ENCODE results near the gene TTC21A. TPM values are rescaled to one million over a fixed set of nuclear protein-coding genes. Genes with fewer than 3 reads are reported as not detected.

The TTC21A gene
- total and polyA plus RNA-seq, 2 donors (not counting 1 experiment from before 2014, with no cell fraction given) = 1.6 to 2.1 TPM

DNA sequence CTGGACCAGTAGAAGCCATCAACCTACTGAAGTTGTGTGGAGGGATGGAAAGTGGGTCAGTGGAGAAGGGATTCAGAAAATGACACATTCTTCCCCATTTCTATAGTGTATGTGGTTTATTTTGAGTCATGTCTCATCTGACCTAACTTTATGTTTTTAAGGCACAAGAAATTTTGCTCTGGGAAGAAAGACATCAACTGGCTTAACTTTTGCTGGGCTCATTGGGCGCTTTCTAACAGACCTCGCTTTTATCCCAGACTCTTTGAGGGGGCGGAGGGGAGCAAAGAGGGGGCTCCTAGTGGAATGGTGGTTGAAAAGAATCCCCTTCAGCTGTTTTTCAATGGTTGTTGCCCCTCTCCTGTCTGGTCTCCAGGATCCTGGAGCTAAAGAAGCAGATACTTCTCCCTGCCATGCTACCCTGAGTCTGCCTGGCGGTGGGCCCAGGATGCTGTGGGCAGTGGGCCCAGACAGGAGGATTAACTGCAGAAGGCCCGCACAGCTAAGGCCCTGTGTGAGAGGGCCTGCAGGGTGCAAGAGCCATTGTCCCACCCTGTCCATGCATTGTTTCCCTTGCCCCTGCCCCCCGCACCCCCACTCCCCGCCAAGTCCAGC, 31.4 kb downstream of the TTC21A start:
- DNase-seq (ENCODE audit: low read depth in 2 of 2) = peak in 1 of 2 donors; percentile 51
- H2AFZ ChIP-seq (ENCODE audit: low read length) = no peak overlapping the region
- H3K4me3 ChIP-seq (replicated peaks in 1 of 4; ENCODE audit: control extremely low read depth in 1 of 4, insufficient read depth in 1 of 4, low read depth in 3 of 4, low read length in 4 of 4) = no peak overlapping the region
- H3K9me3 ChIP-seq (ENCODE audit: control insufficient read depth, insufficient read depth, low read depth, low read length) = no peaks in the 10 kb centered on the region
- H3K4me1 ChIP-seq (ENCODE audit: control insufficient read depth, extremely low read depth, insufficient read depth, low read length) = no peaks in the 10 kb centered on the region
- no peak overlapping the region for H3K27ac ChIP-seq (ENCODE audit: insufficient read depth, low read length)
- no peaks in the 10 kb centered on the region for H4K20me1 ChIP-seq (ENCODE audit: control insufficient read depth, extremely low read depth, insufficient read depth, low read length)
- peaks cover 7% of the 10 kb centered on the region for H3K79me2 ChIP-seq (ENCODE audit: control insufficient read depth, insufficient read depth, low read length)
- no peak for TF ChIP-seq CTCF (conservative IDR thresholded peaks at IDR 0.05 in 1 of 2, IDR thresholded peaks at IDR 0.05 in 1 of 2; ENCODE audit: low read depth in 1 of 2, low read length in 2 of 2)
- no peak for TF ChIP-seq EZH2 (IDR thresholded peaks at IDR 0.05; ENCODE audit: low read length, missing control alignments)
- no peak overlapping the region for H3K9ac ChIP-seq (ENCODE audit: insufficient read depth, low read length)
- H3K36me3 ChIP-seq (ENCODE audit: control insufficient read depth, insufficient read depth, low read length) = peaks cover 14% of the 10 kb centered on the region
- no peaks in the 10 kb centered on the region for H3K27me3 ChIP-seq (ENCODE audit: control insufficient read depth, insufficient read depth, low read length)
- no peak overlapping the region for H3K4me2 ChIP-seq (ENCODE audit: extremely low read depth, insufficient read depth, low read length)

DNA sequence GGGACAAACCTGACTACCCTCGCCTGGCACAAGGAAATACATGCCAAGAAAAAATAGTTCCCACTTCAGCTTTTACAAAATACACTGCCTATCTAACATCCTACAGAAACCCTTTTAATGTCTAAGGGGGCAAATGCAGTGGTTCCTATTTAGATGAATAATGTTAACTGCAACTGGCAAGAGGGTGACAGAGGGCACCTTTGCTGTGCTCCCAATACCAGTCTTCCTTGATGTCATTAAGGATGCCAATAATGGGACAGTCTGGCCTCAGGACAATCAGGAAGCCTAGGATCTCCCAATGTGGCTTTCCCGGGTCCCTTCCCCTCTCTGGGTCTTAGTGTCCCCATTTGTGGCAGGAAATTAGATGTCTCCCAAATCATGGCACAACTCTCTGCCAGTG, 32.0 kb downstream of the TTC21A start:
- no peak overlapping the region for H3K4me3 ChIP-seq (replicated peaks in 1 of 4; ENCODE audit: control extremely low read depth in 1 of 4, insufficient read depth in 1 of 4, low read depth in 3 of 4, low read length in 4 of 4)
- H3K27ac ChIP-seq (ENCODE audit: insufficient read depth, low read length) = no peak overlapping the region
- no peak for DNase-seq (ENCODE audit: low read depth in 2 of 2)
- TF ChIP-seq CTCF (conservative IDR thresholded peaks at IDR 0.05 in 1 of 2, IDR thresholded peaks at IDR 0.05 in 1 of 2; ENCODE audit: low read depth in 1 of 2, low read length in 2 of 2) (no peak), EZH2 (IDR thresholded peaks at IDR 0.05; ENCODE audit: low read length, missing control alignments) (no peak)
- no peaks in the 10 kb centered on the region for H3K4me1 ChIP-seq (ENCODE audit: control insufficient read depth, extremely low read depth, insufficient read depth, low read length)
- H3K4me2 ChIP-seq (ENCODE audit: extremely low read depth, insufficient read depth, low read length) = no peak overlapping the region
- no peaks in the 10 kb centered on the region for H4K20me1 ChIP-seq (ENCODE audit: control insufficient read depth, extremely low read depth, insufficient read depth, low read length)
- no peaks in the 10 kb centered on the region for H3K9me3 ChIP-seq (ENCODE audit: control insufficient read depth, insufficient read depth, low read depth, low read length)
- no peak overlapping the region for H2AFZ ChIP-seq (ENCODE audit: low read length)
- H3K79me2 ChIP-seq (ENCODE audit: control insufficient read depth, insufficient read depth, low read length) = peaks cover 7% of the 10 kb centered on the region
- H3K9ac ChIP-seq (ENCODE audit: insufficient read depth, low read length) = no peak overlapping the region
- H3K36me3 ChIP-seq (ENCODE audit: control insufficient read depth, insufficient read depth, low read length) = peaks cover 17% of the 10 kb centered on the region
- H3K27me3 ChIP-seq (ENCODE audit: control insufficient read depth, insufficient read depth, low read length) = no peaks in the 10 kb centered on the region

GRCh38 chr3:39140341-39140971, 33.0 kb downstream of the TTC21A start:
- no peak for DNase-seq (ENCODE audit: low read depth in 2 of 2)
- Histone ChIP-seq H3K4me2 (ENCODE audit: extremely low read depth, insufficient read depth, low read length) (no peak overlapping the region), H3K27ac (ENCODE audit: insufficient read depth, low read length) (no peak overlapping the region), H3K9me3 (ENCODE audit: control insufficient read depth, insufficient read depth, low read depth, low read length) (no peaks in the 10 kb centered on the region), H3K79me2 (ENCODE audit: control insufficient read depth, insufficient read depth, low read length) (peaks cover 7% of the 10 kb centered on the region), H3K4me1 (ENCODE audit: control insufficient read depth, extremely low read depth, insufficient read depth, low read length) (no peaks in the 10 kb centered on the region), H4K20me1 (ENCODE audit: control insufficient read depth, extremely low read depth, insufficient read depth, low read length) (no peaks in the 10 kb centered on the region), H3K27me3 (ENCODE audit: control insufficient read depth, insufficient read depth, low read length) (no peaks in the 10 kb centered on the region), H3K36me3 (ENCODE audit: control insufficient read depth, insufficient read depth, low read length) (peaks cover 22% of the 10 kb centered on the region), H3K4me3 (replicated peaks in 1 of 4; ENCODE audit: control extremely low read depth in 1 of 4, insufficient read depth in 1 of 4, low read depth in 3 of 4, low read length in 4 of 4) (no peak overlapping the region), H3K9ac (ENCODE audit: insufficient read depth, low read length) (no peak overlapping the region), H2AFZ (ENCODE audit: low read length) (no peak overlapping the region)
- TF ChIP-seq EZH2 (IDR thresholded peaks at IDR 0.05; ENCODE audit: low read length, missing control alignments) = no peak
- TF ChIP-seq CTCF (conservative IDR thresholded peaks at IDR 0.05 in 1 of 2, IDR thresholded peaks at IDR 0.05 in 1 of 2; ENCODE audit: low read depth in 1 of 2, low read length in 2 of 2) = no peak

Measured in fibroblast of lung (primary cell).